NCI-H2171 treated with DMSO at 0.1 percent for 48 hours (cell line): Measurements from ENCODE around the gene AADACL4.
"Not testable (repeated sequence)": the region's sequence is repeated elsewhere in the genome, so short reads cannot be mapped to it uniquely, and the experiment has no call there.

Experiments used
- DNase-seq: peaks from one replicate; lab custom pipeline; 2025; lab: John Stamatoyannopoulos, UW

The AADACL4 gene

DNA sequence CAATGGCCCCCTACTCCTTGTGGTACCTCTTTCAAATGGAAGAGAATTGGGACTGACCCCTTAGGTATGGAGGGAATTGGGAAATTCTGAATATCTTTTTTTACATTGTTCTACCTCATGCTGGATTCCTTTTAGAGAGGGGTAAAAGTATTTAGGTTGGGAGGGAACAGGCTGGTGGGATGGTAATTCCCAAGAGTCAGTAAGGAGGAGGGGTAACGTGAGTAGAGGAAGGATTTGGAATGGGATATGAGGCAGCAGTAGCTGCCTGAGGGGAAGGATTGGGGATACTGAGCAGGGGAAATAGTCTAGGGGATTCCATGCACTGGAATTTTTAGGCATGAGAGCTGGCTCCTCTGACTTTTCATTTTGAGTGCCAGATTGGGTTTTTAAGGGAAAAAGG lies 68.2 kb downstream of the AADACL4 start:
- no peak for DNase-seq

- DNase-seq, result no peak
These were observed 69.0 kb downstream of the AADACL4 start for GRCh38 chr1:12712929-12713328.

DNA sequence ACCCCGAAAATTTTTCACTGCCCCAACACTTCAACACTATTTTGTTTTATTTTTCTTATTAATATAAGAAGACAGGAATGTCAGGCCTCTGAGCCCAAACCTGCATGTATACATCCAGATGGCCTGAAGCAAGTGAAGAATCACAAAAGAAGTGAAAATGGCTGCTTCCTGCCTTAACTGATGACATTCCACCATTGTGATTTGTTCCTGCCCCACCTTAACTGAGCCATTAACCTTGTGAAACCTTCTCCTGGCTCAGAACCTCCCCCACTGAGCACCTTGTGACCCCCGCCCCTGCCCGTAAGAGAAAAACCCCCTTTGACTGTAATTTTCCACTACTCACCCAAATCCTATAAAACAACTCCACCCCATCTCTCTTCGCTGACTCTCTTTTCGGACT lies 69.8 kb downstream of the AADACL4 start:
- not testable (repeated sequence) for DNase-seq

DNA sequence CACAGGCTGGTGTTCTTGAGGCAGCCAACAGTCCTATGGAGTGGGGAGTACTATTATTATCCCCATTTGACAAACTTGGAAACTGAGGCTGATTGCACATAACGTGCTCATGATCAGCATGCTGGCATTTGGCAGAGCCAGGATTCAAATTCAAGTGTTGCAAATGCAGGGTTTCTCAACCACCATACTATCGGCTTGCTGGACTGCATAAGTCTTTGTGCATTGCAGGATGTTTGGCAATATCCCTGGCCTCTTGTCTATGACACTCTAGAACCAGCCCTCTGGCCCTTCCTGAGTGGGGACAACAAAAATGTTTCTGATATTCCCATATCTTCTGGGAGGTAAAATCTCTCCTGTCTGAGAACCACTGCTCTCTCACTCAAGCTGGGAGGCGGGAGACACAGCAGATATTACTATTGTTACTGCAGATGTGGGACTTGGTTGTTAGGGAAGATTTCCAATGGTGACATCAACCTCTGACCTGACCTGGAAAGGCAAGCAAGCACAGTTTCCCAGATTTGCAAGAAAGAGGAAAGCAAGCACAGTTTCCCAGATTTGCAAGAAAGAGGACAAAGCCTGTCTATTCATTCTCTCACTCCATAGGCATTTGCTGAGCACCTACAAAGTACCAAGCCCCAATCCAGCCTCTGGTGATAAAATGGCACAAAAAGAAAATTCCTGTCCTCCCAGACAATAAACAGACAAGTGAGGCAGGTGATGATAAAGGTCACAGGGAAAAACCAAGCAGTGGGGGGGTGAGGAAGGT lies 71.0 kb downstream of the AADACL4 start:
- DNase-seq, result no peak

DNA sequence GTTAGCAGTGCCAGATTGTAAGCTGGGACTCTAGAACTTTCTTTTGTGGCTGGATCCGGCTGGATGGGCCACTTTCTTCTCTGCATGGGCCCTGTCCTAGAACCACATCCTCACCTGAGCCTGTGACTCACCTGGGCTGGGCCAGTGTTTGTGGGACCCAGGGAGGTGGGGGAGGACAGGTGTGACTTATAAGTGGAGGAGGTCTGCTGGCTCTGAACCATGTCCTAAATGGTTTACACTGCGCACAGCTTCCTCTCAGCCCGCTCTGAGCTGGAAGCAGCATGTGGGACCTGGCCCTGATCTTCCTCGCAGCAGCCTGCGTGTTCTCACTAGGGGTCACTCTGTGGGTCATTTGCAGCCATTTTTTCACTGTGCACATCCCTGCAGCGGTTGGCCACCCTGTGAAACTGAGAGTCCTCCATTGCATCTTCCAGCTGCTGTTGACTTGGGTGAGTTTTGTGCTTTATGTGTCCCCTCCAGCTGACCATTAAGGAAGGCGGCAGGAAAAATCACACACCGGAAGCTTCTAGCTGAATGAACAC lies 72.1 kb downstream of the AADACL4 start, which contains the start of gene AADACL3:
AADACL3 (plus strand) TSS at position 215 of the 542 bp plus-strand sequence; CDS start at position 282, 67 bp downstream.
- DNase-seq, result no peak
